AG10803 (cell line): ENCODE measurements around the gene MTCP1.

Experiments used
- DNase-seq: peaks from one replicate; pipeline ENCODE4 v3.0.0; 2010; ENCODE audit warnings: low read depth
- H3K4me3 ChIP-seq: 2 replicates; pipeline ENCODE4 v1.5.1; 2011; ENCODE audit warnings: mild to moderate bottlenecking, low read length, control low read depth
- TF ChIP-seq, protein P1 (sequence below): conservative IDR thresholded peaks from 2 replicates; pipeline ENCODE4 v1.5.1; 2011; ENCODE audit warnings: mild to moderate bottlenecking, low read length, control low read depth, inconsistent platforms

MTCP1 gene

DNA sequence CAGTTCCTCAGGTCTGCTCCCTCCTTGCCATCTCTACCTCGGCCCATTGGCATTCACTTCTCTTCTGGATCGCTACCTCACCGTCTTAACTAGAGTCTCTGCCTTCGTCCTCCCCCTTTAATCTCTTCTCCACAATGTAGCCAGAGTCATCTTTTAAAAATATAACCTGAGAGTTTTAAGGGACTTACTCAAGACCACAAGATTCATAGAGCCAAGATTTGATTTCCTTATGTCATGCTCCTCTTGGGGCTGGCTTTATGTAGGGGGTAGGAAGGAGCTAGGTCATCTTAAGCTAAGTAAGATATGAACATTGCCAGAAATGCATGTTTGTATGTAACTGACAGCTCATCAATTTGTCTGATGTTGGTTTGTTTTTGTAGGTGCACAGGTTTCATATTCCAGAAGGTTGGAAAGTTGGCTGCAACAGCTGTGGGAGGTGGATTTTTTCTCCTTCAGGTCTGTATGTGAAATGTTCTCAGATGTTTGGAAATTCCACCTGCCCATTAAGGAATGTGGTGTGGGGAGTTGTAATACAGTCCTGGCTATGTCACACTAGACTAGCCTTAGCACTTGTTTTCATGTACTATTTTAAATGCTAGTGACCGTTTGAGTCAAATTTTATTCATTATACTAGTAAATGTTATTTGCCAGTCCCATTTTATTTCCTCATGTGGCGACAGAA is 24.7 kb downstream of the MTCP1 start:
- TF ChIP-seq, protein P1, sequence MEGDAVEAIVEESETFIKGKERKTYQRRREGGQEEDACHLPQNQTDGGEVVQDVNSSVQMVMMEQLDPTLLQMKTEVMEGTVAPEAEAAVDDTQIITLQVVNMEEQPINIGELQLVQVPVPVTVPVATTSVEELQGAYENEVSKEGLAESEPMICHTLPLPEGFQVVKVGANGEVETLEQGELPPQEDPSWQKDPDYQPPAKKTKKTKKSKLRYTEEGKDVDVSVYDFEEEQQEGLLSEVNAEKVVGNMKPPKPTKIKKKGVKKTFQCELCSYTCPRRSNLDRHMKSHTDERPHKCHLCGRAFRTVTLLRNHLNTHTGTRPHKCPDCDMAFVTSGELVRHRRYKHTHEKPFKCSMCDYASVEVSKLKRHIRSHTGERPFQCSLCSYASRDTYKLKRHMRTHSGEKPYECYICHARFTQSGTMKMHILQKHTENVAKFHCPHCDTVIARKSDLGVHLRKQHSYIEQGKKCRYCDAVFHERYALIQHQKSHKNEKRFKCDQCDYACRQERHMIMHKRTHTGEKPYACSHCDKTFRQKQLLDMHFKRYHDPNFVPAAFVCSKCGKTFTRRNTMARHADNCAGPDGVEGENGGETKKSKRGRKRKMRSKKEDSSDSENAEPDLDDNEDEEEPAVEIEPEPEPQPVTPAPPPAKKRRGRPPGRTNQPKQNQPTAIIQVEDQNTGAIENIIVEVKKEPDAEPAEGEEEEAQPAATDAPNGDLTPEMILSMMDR = no peak
- no peak for DNase-seq
- H3K4me3 ChIP-seq = no peak overlapping the region

DNA sequence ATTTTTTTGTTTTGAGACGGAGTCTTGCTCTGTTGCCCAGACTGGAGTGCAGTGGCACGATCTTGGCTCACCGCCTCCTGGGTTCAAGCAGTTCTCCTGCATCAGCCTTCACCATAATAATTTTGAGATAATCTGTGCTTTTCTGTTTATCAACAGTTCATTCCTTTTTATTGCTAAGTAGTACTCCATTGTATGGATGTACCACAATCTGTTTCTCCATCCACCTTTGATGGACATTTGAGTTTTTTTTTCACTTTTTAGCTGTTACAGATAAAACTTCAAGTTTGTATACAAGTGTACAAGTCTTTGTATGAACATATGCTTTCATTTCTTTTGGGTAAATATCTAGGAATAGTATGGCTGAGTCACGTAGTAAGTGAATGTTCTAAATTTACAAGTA is 35.2 kb downstream of the MTCP1 start:
- TF ChIP-seq, protein P1 = no peak
- no peak overlapping the region for H3K4me3 ChIP-seq
- no peak for DNase-seq

DNA sequence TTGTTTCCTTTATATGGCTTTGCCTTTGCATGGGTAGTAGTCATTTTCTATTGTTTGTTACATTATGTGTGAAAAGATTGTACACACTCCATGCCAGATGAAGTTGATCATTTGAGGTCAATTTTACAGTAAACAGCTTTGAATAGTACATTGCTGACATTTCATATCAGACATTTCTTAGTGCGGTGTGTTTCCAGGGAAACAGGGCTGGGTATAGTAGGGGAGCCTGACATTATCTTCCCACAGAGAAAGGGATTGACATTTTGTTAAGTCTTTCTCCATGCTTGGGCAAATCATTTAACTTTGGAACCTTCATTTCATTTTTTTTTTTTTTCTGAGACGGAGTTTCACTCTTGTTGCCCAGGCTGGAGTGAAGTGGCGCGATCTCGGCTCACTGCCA is 39.3 kb downstream of the MTCP1 start:
- no peak overlapping the region for H3K4me3 ChIP-seq
- DNase-seq = no peak
- TF ChIP-seq, protein P1 = no peak

DNA sequence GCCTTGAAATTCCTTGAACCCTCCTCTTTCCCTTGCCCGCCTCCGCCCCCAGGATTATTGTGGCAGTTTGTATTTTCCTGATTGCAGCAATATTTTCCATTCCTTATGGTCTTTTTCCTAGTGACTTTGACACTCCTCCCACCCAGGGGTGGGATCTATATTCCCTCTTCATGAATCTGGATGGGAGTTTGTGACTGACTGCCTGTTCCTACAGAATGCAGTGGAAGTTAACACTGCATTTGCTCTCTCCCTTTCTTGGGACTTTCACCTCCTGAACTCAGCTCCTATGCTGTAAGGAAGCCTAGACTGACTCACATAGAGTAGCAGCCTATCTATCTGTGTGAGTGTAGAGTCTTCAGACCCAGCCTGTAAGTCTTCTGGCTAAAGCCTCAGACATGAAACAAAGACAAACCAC is 42.1 kb downstream of the MTCP1 start:
- TF ChIP-seq, protein P1 = no peak
- DNase-seq = peak; percentile 44
- no peak overlapping the region for H3K4me3 ChIP-seq

DNA sequence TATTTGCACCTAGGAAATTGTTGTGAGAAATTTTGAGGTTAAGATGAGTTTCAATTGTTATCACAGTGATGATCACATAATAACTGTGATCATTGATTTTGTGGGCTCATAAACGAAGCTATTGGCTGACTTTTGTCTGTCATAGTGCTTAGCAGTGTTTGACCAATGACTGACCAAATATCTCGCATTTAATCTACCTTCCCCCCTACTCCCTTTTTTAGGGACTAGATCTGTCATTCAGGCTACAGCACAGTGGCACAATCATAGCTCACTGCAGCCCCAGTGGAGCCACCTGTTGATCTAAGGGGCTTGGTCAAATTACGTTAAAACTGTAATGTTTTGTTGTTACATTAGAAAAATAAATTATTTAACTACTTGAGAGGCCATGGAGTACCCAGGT is 42.8 kb downstream of the MTCP1 start:
- no peak for DNase-seq
- H3K4me3 ChIP-seq = peak overlapping the region; percentile 76
- TF ChIP-seq, protein P1 = no peak

DNA sequence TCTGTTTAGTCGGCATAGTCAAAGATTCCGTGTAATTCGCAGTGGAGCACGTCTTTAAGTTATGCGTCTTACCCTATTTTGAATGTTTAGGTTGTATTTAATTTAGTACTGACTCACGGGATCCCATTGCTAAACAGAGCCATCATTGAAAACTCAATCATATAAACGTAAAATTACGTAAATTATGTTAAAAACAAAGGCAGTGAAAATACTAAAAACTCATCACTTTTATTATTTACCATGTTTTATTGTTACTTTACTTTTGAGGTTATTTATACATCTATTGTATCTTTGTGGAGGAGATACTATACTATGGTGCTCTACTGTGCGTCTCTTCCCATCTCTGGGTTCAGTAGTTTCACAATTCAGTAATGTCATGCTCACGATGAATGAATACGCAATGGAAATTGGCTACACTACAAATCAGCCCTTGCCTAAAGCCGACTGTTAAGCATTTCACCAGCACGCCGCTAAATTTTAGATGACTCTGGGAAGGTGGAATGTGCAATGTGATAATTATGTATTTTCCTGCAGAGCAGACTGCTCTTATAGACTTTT is 43.3 kb downstream of the MTCP1 start:
- peak overlapping the region; percentile 76 for H3K4me3 ChIP-seq
- peak; percentile 76 for DNase-seq
- TF ChIP-seq, protein P1 = no peak

DNA sequence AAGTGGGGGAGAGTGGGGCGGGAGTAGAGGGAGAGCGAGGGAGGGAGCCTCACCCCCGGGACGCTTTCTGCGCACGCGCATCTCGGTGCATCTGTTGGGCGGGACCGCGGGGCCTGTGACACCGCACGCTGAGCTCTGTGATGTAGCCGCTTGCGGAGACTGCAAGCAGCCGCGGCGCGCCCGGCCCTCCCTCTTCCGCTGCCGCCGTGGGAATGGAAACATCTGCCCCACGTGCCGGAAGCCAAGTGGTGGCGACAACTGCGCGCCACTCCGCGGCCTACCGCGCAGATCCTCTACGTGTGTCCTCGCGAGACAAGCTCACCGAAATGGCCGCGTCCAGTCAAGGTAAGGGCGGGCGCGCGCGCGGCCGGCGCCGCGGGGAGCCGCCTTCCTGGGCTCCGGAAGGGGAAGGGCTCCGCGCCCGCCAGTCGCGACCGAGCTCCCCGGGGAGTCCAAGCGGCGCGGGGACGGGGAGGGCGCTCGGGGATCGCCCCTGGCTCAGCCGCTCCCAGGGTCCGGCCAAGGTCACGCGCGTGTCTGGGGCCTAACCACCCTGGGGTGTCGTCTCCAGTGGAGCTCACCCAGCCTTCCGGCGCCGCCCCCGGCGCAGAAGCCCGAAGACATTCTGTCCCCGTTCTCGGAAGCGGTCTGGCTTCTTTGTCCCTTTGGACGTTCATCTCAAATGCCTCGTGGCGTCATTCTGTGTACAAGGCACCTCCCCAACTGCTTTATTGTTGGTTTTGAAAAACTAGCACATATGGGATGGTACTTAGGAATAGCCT is 44.0 kb downstream of the MTCP1 start, which contains the start of gene FUNDC2:
TSS of gene FUNDC2 (plus strand) at position 118 of the 782 bp plus-strand sequence. CDS start at position 213, 95 bp downstream.
- H3K4me3 ChIP-seq = peak within 1 kb of the TSS; percentile 76
- DNase-seq = peak; percentile 95
- TF ChIP-seq, protein P1 = no peak
